Measurements from ENCODE around the gene DUS3L.
A peak's percentile ranks its signal among the peaks of the same experiment; 100 is the strongest.

Gene DUS3L

DNA sequence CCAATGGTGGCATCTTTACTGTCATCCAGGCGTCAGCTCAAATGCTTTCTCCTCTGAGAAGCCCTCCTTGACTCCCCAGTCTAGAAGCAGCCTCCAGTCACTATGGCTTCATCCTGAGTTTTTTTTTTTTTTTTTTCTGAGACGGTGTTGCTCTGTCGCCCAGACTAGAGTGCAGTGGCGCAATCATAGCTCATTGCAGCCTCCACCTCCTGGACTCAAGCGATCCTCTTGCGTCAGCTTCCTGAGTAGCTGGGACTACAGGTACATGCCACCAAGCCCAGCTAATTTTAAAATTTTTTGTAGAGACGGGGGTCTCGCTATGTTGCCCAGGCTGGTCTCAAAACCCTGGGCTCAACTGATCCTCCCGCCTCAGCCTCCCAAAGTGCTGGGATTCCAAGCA lies 18.1 kb upstream of the DUS3L start:
- Histone ChIP-seq H3K27me3 (peaks cover 32% of the 10 kb centered on the region), H3K9me3 (no peaks in the 10 kb centered on the region), H3K4me3 (ENCODE audit: low read depth in 1 of 2, low read length in 1 of 2) (no peak overlapping the region), H3K36me3 (no peaks in the 10 kb centered on the region), H3K4me1 (ENCODE audit: control insufficient read depth in 1 of 2, insufficient read depth in 1 of 2, low read depth in 1 of 2, low read length in 1 of 2) (peaks cover 12 to 30% of the 10 kb centered on the region in 2 experiments), H3K27ac (no peak overlapping the region)
- TF ChIP-seq, protein P1, sequence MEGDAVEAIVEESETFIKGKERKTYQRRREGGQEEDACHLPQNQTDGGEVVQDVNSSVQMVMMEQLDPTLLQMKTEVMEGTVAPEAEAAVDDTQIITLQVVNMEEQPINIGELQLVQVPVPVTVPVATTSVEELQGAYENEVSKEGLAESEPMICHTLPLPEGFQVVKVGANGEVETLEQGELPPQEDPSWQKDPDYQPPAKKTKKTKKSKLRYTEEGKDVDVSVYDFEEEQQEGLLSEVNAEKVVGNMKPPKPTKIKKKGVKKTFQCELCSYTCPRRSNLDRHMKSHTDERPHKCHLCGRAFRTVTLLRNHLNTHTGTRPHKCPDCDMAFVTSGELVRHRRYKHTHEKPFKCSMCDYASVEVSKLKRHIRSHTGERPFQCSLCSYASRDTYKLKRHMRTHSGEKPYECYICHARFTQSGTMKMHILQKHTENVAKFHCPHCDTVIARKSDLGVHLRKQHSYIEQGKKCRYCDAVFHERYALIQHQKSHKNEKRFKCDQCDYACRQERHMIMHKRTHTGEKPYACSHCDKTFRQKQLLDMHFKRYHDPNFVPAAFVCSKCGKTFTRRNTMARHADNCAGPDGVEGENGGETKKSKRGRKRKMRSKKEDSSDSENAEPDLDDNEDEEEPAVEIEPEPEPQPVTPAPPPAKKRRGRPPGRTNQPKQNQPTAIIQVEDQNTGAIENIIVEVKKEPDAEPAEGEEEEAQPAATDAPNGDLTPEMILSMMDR (IDR thresholded peaks at IDR 0.05), result no peak

DNA sequence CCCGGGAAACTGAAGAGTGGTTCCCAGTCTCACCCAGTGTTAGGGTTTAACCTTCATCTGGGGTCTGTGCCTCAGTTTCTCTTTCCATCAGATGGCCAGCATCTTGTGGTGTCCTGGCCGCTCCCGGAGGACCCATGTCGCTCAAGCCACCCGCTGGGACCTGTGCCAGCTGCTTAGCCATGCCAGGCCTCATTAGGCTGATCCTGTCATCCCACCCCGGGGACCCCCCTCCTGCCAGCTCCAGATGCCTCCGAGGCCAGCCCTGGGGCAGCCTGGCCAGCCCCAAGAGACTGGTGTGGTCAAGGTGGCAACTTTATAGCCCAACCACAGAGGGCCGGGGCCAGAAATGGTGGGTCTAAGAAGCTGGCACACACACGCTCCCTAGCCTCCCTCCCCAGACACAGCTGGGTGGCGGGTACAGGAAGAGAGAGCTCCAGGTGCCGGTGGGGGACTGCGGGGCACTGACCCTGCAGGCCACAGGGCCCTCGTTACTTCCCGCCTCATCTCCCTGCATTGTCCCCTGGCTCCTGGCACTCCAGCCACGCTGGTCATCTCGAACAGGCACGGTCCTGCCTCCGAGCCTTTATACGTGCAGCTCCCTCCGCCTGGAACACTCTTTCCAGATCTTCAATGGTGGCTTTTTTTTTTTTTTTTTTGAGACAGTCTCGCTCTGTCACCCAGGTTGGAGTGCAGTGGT lies 17.3 kb upstream of the DUS3L start:
- H3K36me3 ChIP-seq, result no peaks in the 10 kb centered on the region
- H3K4me1 ChIP-seq (ENCODE audit: control insufficient read depth in 1 of 2, insufficient read depth in 1 of 2, low read depth in 1 of 2, low read length in 1 of 2), result peaks cover 20 to 36% of the 10 kb centered on the region in 2 experiments
- no peak overlapping the region for H3K4me3 ChIP-seq (ENCODE audit: low read depth in 1 of 2, low read length in 1 of 2)
- H3K27ac ChIP-seq, result no peak overlapping the region
- H3K9me3 ChIP-seq, result no peaks in the 10 kb centered on the region
- TF ChIP-seq, protein P1 (IDR thresholded peaks at IDR 0.05), result no peak
- H3K27me3 ChIP-seq, result peaks cover 40% of the 10 kb centered on the region

DNA sequence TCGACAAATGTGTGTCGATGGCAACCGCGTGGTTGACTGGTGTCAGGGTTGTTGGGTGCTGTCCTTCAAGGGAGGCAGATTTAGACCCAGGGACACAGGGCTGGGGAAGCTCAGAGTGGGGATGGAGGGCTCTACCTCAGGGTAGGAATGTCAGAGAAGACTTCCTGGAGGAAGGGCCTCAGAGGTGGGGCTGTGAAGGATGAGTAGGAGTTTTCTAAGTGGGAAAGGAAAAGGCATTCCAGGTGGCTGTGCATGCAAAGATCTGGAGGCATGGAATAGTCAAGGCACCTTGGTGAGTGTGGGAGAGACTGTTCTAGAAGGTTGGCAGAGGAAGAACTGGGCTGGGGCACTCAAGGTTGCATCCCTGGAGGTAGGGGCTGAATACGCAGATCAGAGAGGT lies 15.9 kb upstream of the DUS3L start:
- Histone ChIP-seq H3K9me3 (no peaks in the 10 kb centered on the region), H3K4me1 (ENCODE audit: control insufficient read depth in 1 of 2, insufficient read depth in 1 of 2, low read depth in 1 of 2, low read length in 1 of 2) (peaks cover 20 to 37% of the 10 kb centered on the region in 2 experiments), H3K27me3 (peaks cover 54% of the 10 kb centered on the region), H3K4me3 (ENCODE audit: low read depth in 1 of 2, low read length in 1 of 2) (no peak overlapping the region), H3K36me3 (no peaks in the 10 kb centered on the region), H3K27ac (no peak overlapping the region)
- TF ChIP-seq, protein P1 (IDR thresholded peaks at IDR 0.05), result no peak

DNA sequence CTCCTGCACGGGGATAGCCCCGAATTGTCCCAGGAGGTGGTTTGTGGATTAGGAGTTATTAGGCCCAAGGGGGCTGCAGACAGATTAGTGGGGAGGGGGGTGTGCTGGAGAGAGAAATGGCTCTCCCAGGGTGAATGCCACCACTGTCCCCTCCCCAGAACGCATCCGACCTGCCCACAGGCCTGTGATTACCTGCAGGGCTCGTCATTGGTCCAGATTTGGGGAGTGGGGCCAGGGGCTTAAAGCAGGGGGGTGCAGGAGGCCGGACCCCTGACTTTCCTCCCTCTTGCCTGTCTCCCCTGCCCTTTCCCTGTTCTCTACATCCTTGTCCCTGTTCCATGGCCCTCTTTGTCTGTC lies 15.1 kb upstream of the DUS3L start:
- Histone ChIP-seq H3K27me3 (peaks cover 62% of the 10 kb centered on the region), H3K9me3 (no peaks in the 10 kb centered on the region), H3K36me3 (no peaks in the 10 kb centered on the region), H3K4me1 (ENCODE audit: control insufficient read depth in 1 of 2, insufficient read depth in 1 of 2, low read depth in 1 of 2, low read length in 1 of 2) (peaks cover 20 to 37% of the 10 kb centered on the region in 2 experiments), H3K4me3 (ENCODE audit: low read depth in 1 of 2, low read length in 1 of 2) (peak overlapping the region in 1 of 2 experiments; percentile 37), H3K27ac (no peak overlapping the region)
- TF ChIP-seq, protein P1 (IDR thresholded peaks at IDR 0.05), result no peak

DNA sequence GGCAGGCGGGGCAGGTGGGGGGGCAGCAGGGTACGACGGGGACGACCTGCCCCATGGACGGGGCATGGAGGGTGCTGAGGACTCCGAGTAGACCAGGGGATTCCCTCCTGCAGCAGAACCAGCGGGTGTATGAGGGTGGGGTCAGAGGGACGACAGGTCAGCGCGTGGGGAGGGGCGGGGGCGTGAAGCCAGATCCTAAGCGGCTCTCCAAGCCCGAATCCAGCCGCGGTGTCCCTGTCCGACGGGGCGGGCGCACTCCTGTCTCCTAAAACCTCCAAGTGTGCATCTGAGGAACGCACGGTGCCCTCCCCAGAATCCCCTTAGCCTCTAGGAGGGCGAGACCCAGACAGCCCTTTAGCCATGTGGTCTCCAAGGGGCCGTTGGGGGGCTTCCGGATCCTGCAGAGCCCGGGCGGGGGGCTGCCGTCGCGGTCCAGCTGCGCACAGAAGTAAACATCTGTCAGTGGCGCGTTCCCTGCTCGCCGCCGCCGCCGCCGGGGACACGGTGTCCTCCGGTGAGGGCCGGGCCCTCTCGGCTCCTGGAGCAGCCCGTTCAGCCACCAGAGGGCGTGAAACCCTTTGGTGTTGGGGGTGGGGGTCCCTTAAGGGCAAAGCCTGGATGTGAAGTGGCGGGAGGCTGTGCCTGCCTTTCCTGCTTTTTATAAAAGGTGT lies 14.6 kb upstream of the DUS3L start:
- H3K9me3 ChIP-seq, result no peaks in the 10 kb centered on the region
- H3K4me3 ChIP-seq (ENCODE audit: low read depth in 1 of 2, low read length in 1 of 2), result peak overlapping the region in 1 of 2 experiments; percentile 37
- peaks cover 20 to 37% of the 10 kb centered on the region in 2 experiments for H3K4me1 ChIP-seq (ENCODE audit: control insufficient read depth in 1 of 2, insufficient read depth in 1 of 2, low read depth in 1 of 2, low read length in 1 of 2)
- peaks cover 67% of the 10 kb centered on the region for H3K27me3 ChIP-seq
- H3K36me3 ChIP-seq, result no peaks in the 10 kb centered on the region
- no peak overlapping the region for H3K27ac ChIP-seq
- TF ChIP-seq, protein P1 (IDR thresholded peaks at IDR 0.05), result no peak
